ENCODE data around the gene ZNF544.
"Not testable (repeated sequence)": the region's sequence is repeated elsewhere in the genome, so short reads cannot be mapped to it uniquely, and the experiment has no call there.

The ZNF544 gene

GRCh38 chr19:58252102-58252685 is 23.5 kb downstream of the ZNF544 start:
- in situ Hi-C loops (cut with MboI; ENCODE audit: low sequenced_read_pairs): no loop called here

- in situ Hi-C loops (cut with MboI; ENCODE audit: low sequenced_read_pairs): not testable (repeated sequence)
Observed at GRCh38 chr19:58258259-58258658, 29.5 kb downstream of the ZNF544 start.

GRCh38 chr19:58261600-58261967 is 32.9 kb downstream of the ZNF544 start:
- in situ Hi-C loops (cut with MboI; ENCODE audit: low sequenced_read_pairs): no loop called here

GRCh38 chr19:58261968-58262921 is 33.5 kb downstream of the ZNF544 start:
- in situ Hi-C loops (cut with MboI; ENCODE audit: low sequenced_read_pairs): no loop called here

GRCh38 chr19:58262922-58263296 is 34.2 kb downstream of the ZNF544 start:
- in situ Hi-C loops (cut with MboI; ENCODE audit: low sequenced_read_pairs): no loop called here

GRCh38 chr19:58265100-58265499 is 36.4 kb downstream of the ZNF544 start:
- in situ Hi-C loops (cut with MboI; ENCODE audit: low sequenced_read_pairs): no loop called here

- in situ Hi-C loops (cut with MboI; ENCODE audit: low sequenced_read_pairs): no loop called here
Observed at GRCh38 chr19:58268344-58268743, 39.6 kb downstream of the ZNF544 start.

- in situ Hi-C loops (cut with MboI; ENCODE audit: low sequenced_read_pairs): no loop called here
Observed at GRCh38 chr19:58274771-58275201, 46.1 kb downstream of the ZNF544 start.

- in situ Hi-C loops (cut with MboI; ENCODE audit: low sequenced_read_pairs): no loop called here
Observed at GRCh38 chr19:58275564-58275963, 46.9 kb downstream of the ZNF544 start.

- in situ Hi-C loops (cut with MboI; ENCODE audit: low sequenced_read_pairs): no loop called here
Observed at GRCh38 chr19:58277197-58277596, 48.5 kb downstream of the ZNF544 start.

- in situ Hi-C loops (cut with MboI; ENCODE audit: low sequenced_read_pairs): no loop called here
Observed at GRCh38 chr19:58277748-58278540, 49.2 kb downstream of the ZNF544 start.

GRCh38 chr19:58278541-58279041 is 49.9 kb downstream of the ZNF544 start, which contains the start of gene ZNF8:
Gene ZNF8, plus strand, starts transcription at chr19:58278955. Its CDS starts 127 bp downstream, at chr19:58279082.
- in situ Hi-C loops (cut with MboI; ENCODE audit: low sequenced_read_pairs): no loop called here

- in situ Hi-C loops (cut with MboI; ENCODE audit: low sequenced_read_pairs): no loop called here
Observed at GRCh38 chr19:58279042-58279924, 50.6 kb downstream of the ZNF544 start.

- in situ Hi-C loops (cut with MboI; ENCODE audit: low sequenced_read_pairs): no loop called here
Observed at GRCh38 chr19:58279925-58280316, 51.2 kb downstream of the ZNF544 start.

- in situ Hi-C loops (cut with MboI; ENCODE audit: low sequenced_read_pairs): no loop called here
Observed at GRCh38 chr19:58284199-58284598, 55.5 kb downstream of the ZNF544 start.

- in situ Hi-C loops (cut with MboI; ENCODE audit: low sequenced_read_pairs): no loop called here
Observed at GRCh38 chr19:58291943-58292342, 63.2 kb downstream of the ZNF544 start.

GRCh38 chr19:58294743-58295374 is 66.1 kb downstream of the ZNF544 start:
- in situ Hi-C loops (cut with MboI; ENCODE audit: low sequenced_read_pairs): no loop called here

GRCh38 chr19:58296104-58296503 is 67.4 kb downstream of the ZNF544 start:
- in situ Hi-C loops (cut with MboI; ENCODE audit: low sequenced_read_pairs): no loop called here

GRCh38 chr19:58300620-58301019 is 71.9 kb downstream of the ZNF544 start:
- in situ Hi-C loops (cut with MboI; ENCODE audit: low sequenced_read_pairs): no loop called here

GRCh38 chr19:58304255-58304654 is 75.5 kb downstream of the ZNF544 start:
- in situ Hi-C loops (cut with MboI; ENCODE audit: low sequenced_read_pairs): no loop called here
